GM21825 (cell line): ENCODE measurements around the gene ORMDL3.
"Not testable (repeated sequence)": the region's sequence is repeated elsewhere in the genome, so short reads cannot be mapped to it uniquely, and the experiment has no call there.

Experiments
- ATAC-seq: cut with Tn5 transposase; IDR thresholded peaks from one replicate; pipeline ENCODE4 v1.9.1; 2021; ENCODE audit warnings: mild to moderate bottlenecking, moderate library complexity; ENCODE audit not compliant: unreplicated experiment

The ORMDL3 gene

GRCh38 chr17:39925282-39926134, 1.9 kb downstream of the ORMDL3 start:
- ATAC-seq: no peak

GRCh38 chr17:39924691-39925055, 2.7 kb downstream of the ORMDL3 start:
- no peak for ATAC-seq

- ATAC-seq: no peak
Measured at GRCh38 chr17:39923836-39924690, 3.3 kb downstream of the ORMDL3 start.

DNA sequence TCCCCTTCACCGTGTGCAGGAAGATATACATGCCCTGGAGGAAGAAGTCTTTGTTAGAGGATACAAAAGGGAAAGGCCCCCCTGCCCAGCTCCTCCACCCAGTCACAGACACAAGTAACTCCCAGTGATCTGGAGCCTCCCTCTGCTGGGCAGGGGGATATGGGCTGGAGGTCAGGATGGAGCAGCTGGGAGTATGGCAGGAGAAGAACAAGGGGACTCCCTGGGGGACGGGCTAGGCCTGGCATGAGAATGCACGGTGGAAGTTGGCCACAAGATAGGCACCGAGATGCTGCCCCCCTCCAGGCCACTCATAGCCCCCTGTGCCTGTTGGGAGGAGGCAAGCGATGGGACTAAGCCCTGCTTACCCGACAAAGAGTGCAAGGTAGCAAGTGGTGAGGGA, 4.2 kb downstream of the ORMDL3 start:
- no peak for ATAC-seq

- no peak for ATAC-seq
Measured at GRCh38 chr17:39922006-39922405, 5.4 kb downstream of the ORMDL3 start.

- no peak for ATAC-seq
Measured at GRCh38 chr17:39921323-39921722, 6.1 kb downstream of the ORMDL3 start.

GRCh38 chr17:39920218-39921210, 6.9 kb downstream of the ORMDL3 start:
- no peak for ATAC-seq

DNA sequence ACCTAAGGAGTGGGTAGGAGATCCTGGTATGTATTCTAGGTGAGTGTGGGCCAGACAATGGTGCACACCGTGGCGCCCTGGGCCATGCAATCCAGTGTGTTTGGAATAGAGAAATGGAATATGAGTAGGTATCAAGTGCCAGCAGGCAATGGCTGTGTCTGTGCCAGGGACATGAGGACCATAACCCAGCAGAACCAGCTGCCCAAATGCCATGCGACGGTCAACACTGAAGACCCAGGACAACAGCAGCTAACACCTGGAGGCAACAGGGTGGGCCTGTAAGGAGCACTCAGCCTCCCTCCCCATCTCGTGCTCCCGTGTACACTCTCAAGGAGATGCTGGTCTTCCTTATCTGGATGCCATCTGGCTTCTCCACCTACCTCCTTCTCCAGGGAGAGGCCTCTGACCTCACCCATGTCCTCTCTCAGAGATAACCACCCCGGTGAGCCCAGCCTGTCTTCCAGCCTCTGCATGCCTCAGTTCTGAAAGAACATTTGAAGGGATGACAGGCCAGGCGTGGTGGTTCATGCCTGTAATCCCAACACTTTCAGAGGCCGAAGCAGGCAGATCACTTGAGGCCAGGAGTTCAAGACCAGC, 8.2 kb downstream of the ORMDL3 start:
- ATAC-seq: no peak

GRCh38 chr17:39916918-39917317, 10.5 kb downstream of the ORMDL3 start:
- ATAC-seq: no peak

GRCh38 chr17:39915559-39915958, 11.8 kb downstream of the ORMDL3 start:
- no peak for ATAC-seq

DNA sequence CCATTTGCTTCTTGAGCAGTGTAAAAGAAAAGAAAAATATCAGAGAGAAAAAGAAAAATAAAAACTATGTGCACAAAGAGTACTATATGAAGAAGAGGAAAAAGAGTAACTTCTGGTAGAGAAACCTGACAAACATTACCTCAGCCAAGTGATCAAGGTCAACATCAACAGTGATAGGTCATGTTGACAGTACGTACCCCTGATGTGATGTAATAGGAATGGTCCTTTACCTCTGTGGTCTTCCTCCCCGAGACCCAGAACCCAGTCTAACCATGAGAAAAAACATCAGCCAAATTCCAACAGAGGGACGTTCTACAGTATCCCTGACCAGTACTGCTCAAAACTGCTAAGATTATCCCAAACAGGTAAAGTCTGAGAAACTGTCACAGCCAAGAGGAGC, 13.4 kb downstream of the ORMDL3 start:
- no peak for ATAC-seq

GRCh38 chr17:39908789-39909352, 18.5 kb downstream of the ORMDL3 start:
- no peak for ATAC-seq

- ATAC-seq: no peak
Measured at GRCh38 chr17:39904990-39905288, 22.5 kb downstream of the ORMDL3 start.

DNA sequence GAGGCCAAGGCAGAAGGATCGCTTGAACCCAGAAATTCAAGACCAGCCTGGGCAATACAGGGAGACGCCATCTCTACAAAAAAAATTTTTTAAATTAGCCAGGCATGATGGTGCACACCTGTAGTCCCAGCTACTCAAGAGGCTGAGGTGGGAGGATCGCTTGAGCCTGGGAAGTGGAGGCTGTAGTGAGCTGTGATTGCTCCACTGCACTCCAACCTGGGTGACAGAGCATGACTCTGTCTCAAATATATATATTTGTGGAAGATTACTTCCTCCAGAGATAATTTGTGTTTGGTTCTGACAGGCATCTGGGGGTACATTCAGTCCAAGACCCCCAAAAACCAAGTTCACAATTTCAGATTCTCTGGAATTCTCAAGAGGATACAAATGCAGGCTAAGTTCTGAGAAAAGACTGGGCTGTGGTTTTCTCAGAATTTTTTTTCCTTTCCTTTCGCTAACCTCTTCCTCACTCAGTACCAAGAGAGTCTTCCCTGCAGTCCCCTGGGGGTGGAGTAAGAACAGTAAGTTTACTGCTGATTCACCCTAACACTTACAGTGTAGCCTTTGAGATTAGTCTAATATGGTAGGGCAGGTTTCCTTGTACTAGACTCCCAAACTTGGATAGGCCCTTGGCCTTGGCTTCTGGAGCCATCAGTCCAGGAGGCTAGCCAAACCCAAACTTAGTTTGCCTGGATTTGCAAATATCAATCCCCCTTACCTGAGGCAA, 24.1 kb downstream of the ORMDL3 start:
- no peak for ATAC-seq

DNA sequence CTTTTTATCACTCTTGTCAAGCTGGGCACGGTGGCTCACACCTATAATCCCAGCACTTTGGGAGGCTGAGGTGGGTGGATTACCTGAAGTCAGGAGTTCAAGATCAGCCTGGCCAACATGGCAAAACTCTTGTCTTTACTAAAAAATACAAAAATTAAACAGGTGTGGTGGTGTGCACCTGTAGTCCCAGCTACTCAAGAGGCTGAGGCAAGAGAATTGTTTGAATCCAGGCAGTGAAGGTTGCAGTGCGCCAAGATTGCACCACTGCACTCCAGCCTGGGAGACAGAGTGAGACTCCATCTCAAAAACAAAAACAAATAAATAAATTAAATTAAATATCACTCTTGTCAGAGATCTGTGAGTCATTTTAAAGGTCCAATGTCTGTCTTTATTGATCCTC, 25.4 kb downstream of the ORMDL3 start:
- not testable (repeated sequence) for ATAC-seq

DNA sequence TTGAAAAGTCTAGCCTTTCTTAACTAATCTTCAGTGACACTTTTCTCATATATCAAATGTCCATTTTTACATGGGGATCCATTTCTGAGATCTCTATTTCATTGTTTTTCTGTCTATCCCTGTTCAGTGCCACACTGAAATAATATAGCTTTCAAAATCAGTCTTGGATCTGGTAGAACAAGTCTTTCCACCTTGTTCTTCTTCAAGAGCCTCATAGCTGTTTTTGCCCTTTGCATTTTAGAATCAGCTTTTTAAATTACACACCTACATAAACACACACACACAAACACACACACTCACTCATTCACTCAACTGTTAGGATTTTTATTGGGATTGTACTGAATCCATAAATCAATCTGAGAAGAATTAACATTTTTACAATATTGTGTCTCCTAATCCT, 28.2 kb downstream of the ORMDL3 start:
- no peak for ATAC-seq

- ATAC-seq: no peak
Measured at GRCh38 chr17:39898088-39898487, 29.3 kb downstream of the ORMDL3 start.

- no peak for ATAC-seq
Measured at GRCh38 chr17:39894681-39895376, 32.6 kb downstream of the ORMDL3 start.

DNA sequence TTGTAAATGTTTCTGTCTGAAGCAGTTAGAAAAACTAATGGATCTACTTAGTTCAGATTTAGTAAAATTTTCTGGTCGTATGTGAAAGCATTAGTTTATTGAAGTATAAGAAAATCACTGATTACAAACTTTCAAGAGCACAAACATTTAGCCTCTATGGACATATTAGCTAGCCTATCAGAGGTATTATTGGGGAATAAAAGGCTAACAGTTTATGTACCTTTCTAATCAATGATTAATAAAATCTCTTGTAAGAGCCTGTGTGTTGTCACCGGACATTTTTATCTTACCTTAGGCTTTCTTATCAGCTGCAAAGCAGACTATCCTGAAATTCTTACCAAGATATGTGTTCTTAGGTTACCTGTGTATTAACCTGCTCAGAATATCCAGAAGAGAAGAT, 38.2 kb downstream of the ORMDL3 start:
- no peak for ATAC-seq
